SK-MEL-5 (cell line): ENCODE results near the gene HM13. TPM values are rescaled to one million over a fixed set of nuclear protein-coding genes. Genes with fewer than 3 reads are reported as not detected.
"Not testable (repeated sequence)": the region's sequence is repeated elsewhere in the genome, so short reads cannot be mapped to it uniquely, and the experiment has no call there.

ENCODE experiments used
- DNase-seq: peaks from one replicate; pipeline ENCODE4 v3.0.0-alpha.2; 2016; ENCODE audit warnings: low read depth, low spot score
- in situ Hi-C: cut with HindIII; loops from 2 replicates; pipeline ENCODE4 v1.10.0; 2016; ENCODE audit warnings: low sequenced_read_pairs, high pct_unique_total_duplicates, low pct_unique_long_range_greater_than_20kb
- total RNA-seq: library from RNA; depleted of rRNA; stranded (reverse); fragments of >200 nt; shearing (Covaris generic); gene quantifications from 2 replicates; pipeline ENCODE4 v1.2.3, GENCODE V29; 2014

The HM13 gene
- total RNA-seq, 1 experiment from 2014 or later = 120 TPM

DNA sequence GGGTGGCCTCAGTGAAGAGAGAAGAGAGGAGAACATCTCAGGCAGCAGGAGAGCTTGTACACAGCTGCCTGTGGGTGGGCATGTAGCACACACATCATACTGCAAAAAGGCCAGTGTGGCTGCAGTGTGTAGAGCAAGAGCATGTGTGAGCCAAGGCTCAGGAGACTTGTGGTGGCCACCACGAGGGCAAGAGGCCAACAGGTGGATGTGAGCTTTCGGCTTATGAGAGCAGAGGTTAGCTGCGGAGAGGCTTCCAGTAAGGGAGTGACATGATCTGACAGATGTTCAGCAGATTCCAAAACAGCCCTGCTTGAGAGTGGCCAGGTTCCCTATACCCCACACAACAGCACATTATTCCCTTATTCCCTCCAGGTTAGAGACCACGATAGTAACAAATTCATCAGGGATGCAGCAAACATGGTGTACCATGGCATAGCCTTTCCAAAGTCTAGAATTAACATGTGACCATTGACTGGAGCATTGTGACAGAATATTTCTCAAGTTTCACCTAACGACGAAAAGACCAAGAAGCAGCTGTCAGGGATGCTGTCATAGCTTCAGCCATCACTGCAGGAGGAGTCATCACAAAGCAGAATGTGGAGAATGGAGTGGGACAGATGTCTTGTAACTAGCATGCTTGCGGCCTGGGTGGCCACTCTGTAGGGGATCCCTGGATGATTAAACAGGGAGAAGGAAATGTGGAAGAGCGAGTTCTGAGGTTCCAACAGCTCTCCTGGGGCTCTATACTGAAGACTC lies 23.1 kb downstream of the HM13 start:
- in situ Hi-C loops = no loop called here
- no peak for DNase-seq

DNA sequence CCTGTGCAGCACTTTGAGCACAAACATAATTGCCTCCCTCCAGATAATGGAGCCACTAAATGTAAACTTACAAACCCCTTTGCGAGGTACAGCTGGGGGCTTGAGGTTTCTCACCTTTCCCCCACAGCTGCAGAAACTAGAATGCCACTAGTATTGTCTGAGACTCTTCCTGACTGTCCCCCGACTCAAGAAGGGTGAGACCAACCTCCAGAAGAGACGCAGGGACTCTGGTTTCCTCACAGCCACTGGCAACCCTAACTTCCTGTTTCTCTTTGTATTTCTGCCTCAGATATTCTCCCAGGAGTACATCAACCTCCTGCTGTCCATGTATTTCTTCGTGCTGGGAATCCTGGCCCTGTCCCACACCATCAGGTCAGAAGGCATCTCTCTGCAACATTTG lies 23.6 kb downstream of the HM13 start:
- DNase-seq = no peak
- in situ Hi-C loops = no loop called here

DNA sequence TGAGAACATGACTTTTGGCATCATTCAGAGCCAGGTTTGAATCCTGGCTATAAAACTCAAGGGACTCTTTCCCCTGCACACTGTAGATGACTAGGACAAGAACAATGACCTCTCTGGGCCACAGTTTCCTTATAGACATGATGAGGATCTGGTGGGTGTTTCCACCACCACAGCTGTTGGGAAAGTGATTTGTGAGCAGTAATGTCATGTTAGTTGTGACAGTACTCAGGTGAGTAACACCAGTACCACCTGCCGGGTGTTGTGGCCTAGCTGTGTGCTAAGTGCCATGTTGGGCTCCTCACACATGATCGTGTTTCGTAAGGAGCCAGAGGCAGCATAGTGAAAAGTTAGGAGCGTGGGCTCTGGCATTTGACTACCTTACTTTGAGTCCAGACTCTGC lies 24.1 kb downstream of the HM13 start:
- no peak for DNase-seq
- in situ Hi-C loops = no loop called here

DNA sequence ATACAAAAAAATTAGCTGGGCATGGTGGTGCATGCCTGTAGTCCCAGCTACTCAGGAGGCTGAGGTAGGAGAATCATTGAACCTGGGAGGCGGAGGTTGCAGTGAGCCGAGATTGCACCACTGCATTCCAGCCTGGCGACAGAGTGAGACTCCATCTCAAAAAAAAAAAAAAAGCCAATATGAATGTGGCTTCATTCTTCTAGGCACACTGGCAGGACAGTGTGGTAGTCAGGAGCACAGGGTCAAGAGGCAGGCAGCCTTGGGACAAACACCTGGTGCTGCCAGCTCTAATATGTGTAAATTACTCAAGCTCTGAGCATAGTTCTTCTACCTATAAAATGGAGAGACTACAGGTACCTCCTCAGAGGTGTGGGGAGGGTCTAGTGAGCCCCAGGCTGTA lies 25.4 kb downstream of the HM13 start:
- DNase-seq, in situ Hi-C loops: not testable (repeated sequence)

DNA sequence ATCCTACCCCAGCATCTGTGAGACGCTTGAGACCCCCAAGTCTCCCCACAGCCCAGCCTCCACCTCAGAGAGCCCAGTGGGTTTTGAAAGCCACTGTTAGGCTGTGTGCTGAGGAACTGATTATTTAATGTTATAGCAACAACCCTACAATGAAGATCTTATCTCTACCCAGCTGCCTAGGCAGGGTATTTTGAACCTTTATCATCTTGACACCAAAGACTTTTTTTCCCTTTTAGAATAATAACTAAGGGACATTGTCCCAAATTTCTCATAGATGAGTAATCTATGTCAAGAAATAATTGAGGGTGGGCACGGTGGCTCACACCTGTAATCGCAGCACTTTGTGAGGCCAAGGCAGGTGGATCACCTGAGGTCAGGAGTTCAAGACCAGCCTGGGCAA lies 26.2 kb downstream of the HM13 start:
- DNase-seq = no peak
- in situ Hi-C loops = no loop called here

DNA sequence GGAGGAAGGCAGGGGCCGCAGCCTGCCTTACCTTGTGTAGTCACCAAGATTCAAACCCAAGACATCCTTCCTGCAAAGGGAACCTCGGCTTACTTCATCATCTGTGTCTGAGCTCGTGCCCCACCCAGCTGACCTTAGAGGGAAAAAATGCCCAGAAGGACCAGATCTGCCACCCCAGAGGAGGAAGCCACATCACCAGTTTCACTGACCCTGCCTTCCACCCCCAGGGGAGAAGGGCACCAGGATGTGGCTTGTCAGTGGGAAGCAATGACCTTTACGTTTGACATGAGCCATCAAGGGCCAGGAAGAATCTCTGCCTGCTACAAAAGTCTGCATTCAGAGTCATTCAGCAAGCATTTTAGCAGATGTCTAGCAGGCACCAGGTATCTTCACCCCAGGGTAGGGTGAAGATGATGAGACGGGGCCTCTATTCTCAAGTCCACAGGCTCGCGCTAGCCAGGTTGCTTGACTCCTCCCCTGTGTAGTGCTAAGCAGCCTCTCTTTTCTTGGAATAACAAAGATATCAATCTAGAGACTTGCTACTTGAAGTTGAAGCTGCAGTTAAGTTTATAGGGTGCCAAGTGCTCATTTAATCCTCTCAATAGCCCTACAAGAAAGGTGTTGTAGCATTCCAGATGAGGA lies 28.1 kb downstream of the HM13 start:
- peak; percentile 87 for DNase-seq
- in situ Hi-C loops = no loop called here

DNA sequence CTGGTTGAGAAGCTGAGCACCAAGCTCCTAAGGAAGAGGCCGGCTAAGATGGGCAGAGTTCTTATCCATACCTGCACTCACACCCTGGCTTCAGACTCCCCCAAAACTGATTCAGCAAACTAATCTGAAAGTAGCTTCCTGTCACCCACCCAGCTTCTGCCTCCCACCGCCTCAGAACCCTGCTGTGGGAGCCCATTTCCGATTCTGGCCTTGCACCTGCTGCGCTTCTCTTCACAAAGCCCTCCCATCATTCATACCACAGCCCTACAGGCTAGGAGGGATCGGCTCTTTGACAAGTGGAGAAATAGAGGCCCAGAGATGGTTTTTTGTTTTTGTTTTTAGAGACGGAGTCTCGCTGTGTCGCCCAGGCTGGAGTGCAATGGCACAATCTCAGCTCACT lies 28.7 kb downstream of the HM13 start:
- in situ Hi-C loops = no loop called here
- DNase-seq = no peak

DNA sequence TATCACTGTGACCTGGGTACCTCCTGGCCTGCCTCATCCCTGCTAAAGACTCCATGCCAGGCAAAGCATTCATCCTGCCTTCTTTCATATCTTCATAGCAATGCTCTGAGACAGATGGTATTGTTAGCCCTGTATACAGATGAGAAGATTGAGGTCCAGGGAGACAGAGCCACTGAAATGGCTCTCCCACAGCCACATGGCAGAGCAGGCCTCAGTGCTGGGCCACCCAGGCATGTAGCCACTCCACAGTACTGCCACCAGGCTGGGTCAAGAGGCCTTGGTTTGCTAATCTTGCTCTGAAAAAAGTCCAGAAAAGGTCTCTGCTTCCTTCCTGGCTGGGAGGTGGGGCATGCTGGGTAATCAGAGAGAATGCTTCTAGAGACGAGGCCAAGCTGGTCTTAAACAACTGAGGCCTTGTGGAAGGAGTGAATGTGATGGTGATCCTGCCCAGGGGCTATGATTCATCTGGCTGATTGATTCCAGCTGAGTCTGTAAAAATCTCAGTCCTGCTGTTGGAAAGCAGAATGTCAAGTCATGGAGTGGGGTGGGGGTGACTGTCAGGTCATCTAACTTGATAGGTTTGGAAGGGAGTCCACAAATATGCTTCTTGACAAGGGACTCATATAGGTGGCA lies 29.8 kb downstream of the HM13 start:
- in situ Hi-C loops = no loop called here
- DNase-seq = peak; percentile 97

DNA sequence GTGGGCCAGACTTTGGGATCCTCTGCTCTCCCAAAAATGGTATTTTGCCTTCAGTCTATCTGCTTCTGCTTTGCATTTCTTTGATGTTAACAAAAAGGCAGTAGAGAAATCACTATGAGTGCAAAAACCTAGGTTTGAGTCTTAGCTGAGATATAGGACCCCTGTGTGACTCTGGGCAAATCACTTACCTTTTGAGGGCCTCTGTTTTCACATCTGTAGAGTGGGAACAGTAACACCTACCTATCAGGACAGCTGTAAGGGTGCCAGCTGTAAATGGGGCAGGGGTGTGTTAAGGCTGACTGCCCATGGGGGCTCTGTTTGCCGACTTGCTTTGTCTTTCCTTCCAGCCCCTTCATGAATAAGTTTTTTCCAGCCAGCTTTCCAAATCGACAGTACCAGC lies 30.4 kb downstream of the HM13 start:
- in situ Hi-C loops = no loop called here
- no peak for DNase-seq

DNA sequence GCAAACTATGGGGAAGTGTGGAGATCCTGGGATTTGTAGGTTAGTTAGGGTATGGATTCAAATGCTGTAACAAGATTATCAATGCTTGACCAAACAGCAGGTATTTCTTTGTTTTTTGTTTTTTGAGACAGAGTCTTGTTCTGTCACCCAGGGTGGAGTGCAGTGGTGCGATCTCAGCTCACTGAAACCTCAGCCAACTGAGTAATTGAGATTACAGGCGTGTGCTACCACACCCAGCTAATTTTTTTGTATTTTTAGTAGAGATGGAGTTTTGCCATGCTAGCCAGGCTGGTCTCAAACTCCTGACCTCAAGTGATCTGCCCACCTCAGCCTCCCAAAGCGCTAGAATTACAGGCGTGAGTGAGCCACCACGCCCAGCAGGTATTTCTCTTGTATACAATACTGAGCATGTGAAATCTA lies 31.4 kb downstream of the HM13 start:
- DNase-seq, in situ Hi-C loops: not testable (repeated sequence)

DNA sequence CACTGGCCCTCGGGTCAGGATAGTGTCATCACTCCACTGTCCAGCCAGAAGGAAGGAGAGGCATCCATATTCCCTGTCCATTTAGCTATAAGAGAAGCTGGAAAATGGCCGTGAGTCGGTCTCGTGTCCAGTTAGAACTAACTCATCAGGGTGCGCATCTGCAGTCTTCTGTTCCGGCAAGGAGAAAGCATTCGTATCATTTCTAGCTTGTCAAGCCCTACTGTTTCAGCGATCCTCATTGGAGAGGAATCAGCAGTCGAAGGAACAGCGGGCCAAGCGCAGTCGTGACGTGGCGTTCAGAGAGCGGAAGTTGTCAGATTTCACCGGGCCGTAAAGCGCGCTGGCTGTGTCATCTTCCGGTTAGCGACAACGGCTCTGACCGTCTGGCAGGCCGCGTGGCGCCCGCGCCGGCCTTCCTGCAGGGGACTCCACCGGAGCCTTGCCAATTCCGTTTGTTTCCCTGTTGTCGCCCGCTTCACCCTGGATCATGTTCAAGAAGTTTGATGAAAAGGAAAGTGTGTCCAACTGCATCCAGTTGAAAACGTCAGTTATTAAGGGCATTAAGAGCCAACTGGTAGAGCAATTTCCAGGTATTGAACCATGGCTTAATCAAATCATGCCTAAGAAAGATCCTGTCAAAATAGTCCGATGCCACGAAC lies 32.9 kb downstream of the HM13 start:
- peak; percentile 88 for DNase-seq
- in situ Hi-C loops = no loop called here

DNA sequence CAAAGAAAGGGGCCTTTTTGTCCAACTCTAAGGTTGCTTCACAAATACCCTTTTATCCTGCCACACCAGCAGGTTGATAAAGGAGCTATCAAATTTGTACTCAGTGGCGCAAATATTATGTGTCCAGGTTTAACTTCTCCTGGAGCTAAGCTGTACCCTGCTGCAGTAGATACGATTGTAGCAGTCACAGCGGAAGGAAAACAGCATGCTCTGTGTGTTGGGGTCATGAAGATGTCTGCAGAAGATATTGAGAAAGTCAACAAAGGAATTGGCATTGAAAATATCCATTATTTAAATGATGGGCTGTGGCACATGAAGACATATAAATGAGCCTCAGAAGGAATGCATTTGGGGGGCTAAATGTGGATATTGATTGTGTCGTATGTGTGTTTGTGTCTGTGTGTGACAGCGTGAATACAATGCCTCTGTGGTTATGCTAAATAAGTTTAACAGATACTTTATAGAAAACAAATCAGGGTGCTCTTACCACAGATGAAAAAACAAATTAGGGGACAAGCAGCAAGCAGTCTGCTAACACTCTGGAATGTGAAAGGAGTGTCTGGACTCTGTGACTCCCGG lies 33.6 kb downstream of the HM13 start:
- in situ Hi-C loops = no loop called here
- no peak for DNase-seq

DNA sequence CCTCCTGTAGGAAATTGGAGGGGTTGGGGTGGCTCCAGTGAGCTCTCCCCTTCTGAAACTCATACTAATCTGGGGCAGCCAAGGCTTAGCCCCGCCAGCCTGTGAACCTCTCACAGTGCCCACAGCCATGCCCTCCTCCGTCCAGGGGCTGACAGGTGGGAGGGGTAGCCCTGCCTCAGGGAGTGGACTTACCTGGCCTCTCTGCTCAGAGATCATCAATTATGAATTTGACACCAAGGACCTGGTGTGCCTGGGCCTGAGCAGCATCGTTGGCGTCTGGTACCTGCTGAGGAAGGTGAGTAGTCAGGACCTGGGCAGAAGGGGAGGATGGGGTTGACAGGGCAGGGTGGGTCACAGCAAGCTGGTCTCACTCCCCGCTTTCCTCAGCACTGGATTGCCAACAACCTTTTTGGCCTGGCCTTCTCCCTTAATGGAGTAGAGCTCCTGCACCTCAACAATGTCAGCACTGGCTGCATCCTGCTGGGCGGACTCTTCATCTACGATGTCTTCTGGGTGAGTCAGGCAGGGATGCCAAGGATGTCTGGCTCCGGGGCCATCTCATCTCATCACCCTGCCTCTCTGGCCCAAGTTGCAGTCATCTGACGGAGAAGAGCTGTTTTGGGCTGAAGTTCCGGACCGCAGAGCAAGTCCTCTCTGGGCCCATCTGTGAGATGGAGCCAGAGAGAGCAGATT lies 34.7 kb downstream of the HM13 start:
- in situ Hi-C loops = no loop called here
- DNase-seq = no peak

DNA sequence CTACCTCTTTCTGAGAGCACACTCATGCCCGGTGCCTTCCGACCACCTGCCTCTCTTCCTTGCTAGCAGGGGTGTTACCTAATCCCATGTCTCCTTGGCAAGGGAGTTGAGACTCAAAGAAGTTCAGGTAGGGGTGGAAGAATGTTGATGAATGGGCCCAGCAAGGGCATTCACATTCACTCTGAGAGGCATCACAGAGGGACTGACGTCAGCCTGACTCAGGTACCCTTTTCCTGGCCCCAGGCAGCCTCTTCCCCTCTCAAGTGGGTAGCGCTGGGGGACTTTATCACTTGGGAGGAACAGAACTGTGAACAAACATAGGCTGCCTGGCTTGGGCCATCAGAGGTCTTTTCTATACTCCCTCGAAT lies 35.3 kb downstream of the HM13 start:
- in situ Hi-C loops = no loop called here
- no peak for DNase-seq

DNA sequence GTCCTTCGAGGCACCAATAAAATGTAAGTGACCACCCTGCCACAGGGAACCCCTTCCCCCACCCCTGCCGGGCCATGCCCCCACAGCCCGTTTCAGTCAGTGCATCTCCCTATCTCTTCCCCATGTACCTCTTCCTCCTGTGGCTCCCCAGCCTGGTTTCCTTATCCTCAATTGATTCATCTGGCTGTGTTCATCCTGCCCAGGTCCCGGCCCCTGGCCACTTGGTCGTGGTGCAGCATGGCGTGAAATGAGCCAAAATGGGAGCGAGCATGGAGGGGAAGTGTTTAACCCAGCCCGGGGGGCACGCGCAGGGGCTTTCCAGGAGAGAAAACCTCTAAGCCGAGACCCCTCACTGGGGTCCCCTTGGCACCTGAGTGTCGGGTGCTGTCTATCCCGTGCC lies 35.9 kb downstream of the HM13 start:
- DNase-seq = no peak
- in situ Hi-C loops = no loop called here

DNA sequence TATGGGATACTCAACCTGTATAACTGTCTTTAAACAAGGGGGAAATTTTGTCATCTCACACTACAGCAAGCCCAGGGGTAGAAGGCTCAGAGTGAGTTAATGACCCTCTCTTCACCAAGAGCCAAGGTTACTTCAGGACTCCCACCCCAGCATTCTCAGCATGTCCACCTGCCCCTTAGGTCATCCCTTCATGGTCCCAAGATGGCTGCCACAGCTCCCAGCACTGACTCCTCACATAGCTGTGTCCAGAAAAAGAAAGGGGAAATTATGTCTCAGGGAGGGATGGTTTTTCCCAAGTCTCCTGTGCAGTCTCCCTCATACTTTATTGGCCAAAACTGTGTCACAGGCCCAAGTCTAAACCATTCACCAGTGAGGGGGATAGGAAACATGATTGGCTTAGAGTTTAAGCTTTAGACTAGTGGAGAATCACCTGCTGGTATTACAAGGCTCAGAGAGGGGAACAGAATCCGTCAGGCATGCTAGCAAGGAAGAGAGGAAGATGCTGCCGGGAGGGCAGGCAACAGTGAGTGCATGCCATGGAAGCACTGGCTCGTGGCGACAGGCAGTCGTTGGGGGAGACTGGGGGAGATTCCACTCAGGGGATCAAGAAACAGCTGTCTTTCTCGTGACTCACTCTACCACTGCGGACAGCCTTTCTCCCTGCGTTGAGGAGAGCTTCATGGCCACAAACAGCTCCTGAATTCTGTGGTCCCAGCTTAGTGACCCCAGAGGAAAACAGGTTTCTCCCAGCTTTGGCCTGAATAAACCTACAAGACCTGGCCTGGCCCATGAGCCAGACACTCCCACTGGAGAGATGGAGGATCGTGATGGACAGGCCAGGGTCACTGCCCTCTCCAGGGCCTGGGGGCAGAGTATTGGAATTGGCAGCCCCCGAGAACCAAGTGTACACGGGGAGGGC lies 37.2 kb downstream of the HM13 start:
- in situ Hi-C loops = no loop called here
- no peak for DNase-seq
